Uterus (tissue), 4 donors: ENCODE measurements around the gene SEPTIN1. TPM values are rescaled to one million over a fixed set of nuclear protein-coding genes. Genes with fewer than 3 reads are reported as not detected.
"Not testable (repeated sequence)": the region's sequence is repeated elsewhere in the genome, so short reads cannot be mapped to it uniquely, and the experiment has no call there.

Experiments
- DNase-seq, 2 donors: peaks; one replicate each; pipeline ENCODE4 v3.0.0-alpha.2; 2019 to 2020
- H3K27ac ChIP-seq, 2 donors: fragments of 200-600 bp; sonication (generic); 1 replicate in 1 of 2; 2 replicates in 1 of 2; pipeline ENCODE4 v1.5.1; 2016 to 2018
- H3K27me3 ChIP-seq, 2 donors: fragments of 200-600 bp; sonication (generic); one replicate each; pipeline ENCODE4 v1.5.1; 2018 to 2019; ENCODE audit warnings: control low read depth in 1 of 2
- H3K36me3 ChIP-seq, 2 donors: fragments of 200-600 bp; sonication (generic); one replicate each; pipeline ENCODE4 v1.5.1; 2019; ENCODE audit warnings: control low read depth in 1 of 2
- H3K4me1 ChIP-seq, 2 donors: fragments of 200-600 bp; sonication (generic); one replicate each; pipeline ENCODE4 v1.5.1; 2018 to 2019; ENCODE audit warnings: control low read depth in 1 of 2
- H3K4me3 ChIP-seq, 2 donors: fragments of 200-600 bp; sonication (generic); 1 replicate in 1 of 2; 2 replicates in 1 of 2; pipeline ENCODE4 v1.5.1; 2018 to 2019; ENCODE audit warnings: mild to moderate bottlenecking in 1 of 2
- H3K9me3 ChIP-seq, 2 donors: fragments of 200-600 bp; sonication (generic); one replicate each; pipeline ENCODE4 v1.5.1; 2019; ENCODE audit warnings: control low read depth in 1 of 2
- POLR2A ChIP-seq, 2 donors: fragments of 450-650 bp; IDR thresholded peaks; one replicate each; pipeline ENCODE4 v1.6.1; 2016; ENCODE audit warnings: antibody characterized with exemption in 2 of 2, mild to moderate bottlenecking in 1 of 2, moderate library complexity in 1 of 2
- intact Hi-C: fragments of 100-400 bp; cut with DNase I; formaldehyde crosslinking; loops from one replicate; pipeline ENCODE4 v1.15.1; 2023; ENCODE audit warnings: low total_unique reads
- total RNA-seq, 4 donors: library from RNA; depleted of rRNA in 3 of 4; stranded (reverse); fragments of >200 nt in 3 of 4; gene quantifications; one replicate each; pipeline versions ENCODE4 v1.1.0 to v1.2.4, GENCODE V29; 2014 to 2023
- TF ChIP-seq, protein P1 (sequence below), 4 experiments: fragments of 200-600 bp in 2 of 4; fragments of 450-650 bp in 2 of 4; sonication (generic) in 2 of 4; IDR thresholded peaks; one replicate each; pipeline ENCODE4 v1.5.1; 2016 to 2019; ENCODE audit warnings: antibody characterized with exemption in 4 of 4, mild to moderate bottlenecking in 2 of 4, moderate library complexity in 1 of 4
- donor health status: DM: yes; HTN: yes; CAD: no.

SEPTIN1 gene
- total RNA-seq, 4 donors from 2014 or later = 1.0 to 5.3 TPM; not detected in 2

DNA sequence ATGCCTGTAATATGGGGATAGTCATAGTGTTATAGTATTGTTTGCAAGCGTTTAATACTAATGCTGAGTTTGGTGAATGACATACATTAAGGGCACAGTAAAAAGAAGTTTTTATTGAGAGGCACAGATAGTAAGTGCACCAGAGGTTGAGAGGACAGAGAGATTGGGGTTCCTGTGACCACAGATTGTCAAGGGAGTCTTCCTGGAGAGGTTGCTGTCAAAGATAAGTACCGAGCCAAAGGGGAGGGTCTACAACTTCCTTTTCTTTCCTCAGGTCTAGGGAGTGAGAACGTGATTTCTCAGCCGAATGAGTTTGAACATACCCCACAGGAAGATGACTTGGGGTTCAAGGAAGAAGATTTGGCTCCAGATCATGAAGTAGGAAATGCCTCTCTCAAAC is 14.7 kb upstream of the SEPTIN1 start:
- Histone ChIP-seq H3K9me3 (no peaks in the 10 kb centered on the region), H3K27me3 (no peaks in the 10 kb centered on the region), H3K4me1 (peaks cover 0 to 9% of the 10 kb centered on the region in 2 donors), H3K27ac (no peak overlapping the region), H3K36me3 (no peaks in the 10 kb centered on the region), H3K4me3 (no peak overlapping the region)
- TF ChIP-seq, protein P1, sequence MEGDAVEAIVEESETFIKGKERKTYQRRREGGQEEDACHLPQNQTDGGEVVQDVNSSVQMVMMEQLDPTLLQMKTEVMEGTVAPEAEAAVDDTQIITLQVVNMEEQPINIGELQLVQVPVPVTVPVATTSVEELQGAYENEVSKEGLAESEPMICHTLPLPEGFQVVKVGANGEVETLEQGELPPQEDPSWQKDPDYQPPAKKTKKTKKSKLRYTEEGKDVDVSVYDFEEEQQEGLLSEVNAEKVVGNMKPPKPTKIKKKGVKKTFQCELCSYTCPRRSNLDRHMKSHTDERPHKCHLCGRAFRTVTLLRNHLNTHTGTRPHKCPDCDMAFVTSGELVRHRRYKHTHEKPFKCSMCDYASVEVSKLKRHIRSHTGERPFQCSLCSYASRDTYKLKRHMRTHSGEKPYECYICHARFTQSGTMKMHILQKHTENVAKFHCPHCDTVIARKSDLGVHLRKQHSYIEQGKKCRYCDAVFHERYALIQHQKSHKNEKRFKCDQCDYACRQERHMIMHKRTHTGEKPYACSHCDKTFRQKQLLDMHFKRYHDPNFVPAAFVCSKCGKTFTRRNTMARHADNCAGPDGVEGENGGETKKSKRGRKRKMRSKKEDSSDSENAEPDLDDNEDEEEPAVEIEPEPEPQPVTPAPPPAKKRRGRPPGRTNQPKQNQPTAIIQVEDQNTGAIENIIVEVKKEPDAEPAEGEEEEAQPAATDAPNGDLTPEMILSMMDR (IDR thresholded peaks at IDR 0.05) = no peak
- TF ChIP-seq POLR2A (IDR thresholded peaks at IDR 0.05) = no peak
- DNase-seq = no peak
- intact Hi-C loops = no loop called here

DNA sequence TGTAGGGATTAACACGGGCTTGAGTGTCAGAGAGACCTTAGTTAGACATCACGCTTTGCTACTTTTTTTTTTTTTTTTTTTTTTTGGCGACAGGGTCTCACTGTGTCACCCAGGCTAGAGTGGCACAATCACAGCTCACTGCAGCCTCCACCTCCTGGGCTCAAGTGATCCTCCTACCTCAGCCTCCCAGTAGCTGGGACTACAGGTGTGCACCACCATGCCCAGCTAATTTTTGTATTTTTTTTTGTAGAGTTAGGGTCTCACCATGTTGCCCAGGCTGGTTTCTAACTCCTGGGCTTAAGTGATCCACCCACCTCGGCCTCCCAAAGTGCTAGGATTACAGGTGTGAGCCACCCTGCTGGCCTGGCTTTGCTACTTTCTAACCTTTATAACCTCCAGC is 14.3 kb upstream of the SEPTIN1 start:
- H3K27me3 ChIP-seq, H3K27ac ChIP-seq, H3K4me1 ChIP-seq: not testable (repeated sequence)

DNA sequence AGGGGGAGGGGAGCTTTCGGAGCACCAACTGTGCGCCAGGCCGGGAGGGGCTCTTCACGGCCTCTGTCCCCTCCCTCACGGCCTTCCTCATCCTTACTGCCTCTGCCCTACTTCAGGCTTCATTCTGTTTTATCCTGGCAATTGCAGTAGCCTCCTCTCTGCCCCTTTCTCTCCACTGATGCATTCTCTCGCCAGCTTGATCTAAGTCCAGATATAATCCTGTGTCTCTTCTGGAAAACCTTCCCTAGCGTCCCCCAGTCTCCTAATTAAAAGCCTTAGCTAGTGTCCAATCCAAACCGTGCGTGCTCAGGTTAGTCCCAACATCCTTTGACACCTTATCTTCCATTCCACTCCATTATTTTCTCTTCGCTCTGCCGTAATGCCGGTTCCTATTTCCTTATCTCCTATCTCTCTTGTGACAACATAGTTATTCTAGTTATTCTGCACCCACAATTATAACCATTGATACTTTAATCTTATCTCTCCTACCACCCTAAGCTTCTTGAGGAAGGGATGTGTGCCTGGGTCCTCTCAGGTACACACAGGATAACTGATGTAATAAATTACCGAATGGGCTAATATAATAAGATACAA is 13.7 kb upstream of the SEPTIN1 start:
- peak overlapping the region; percentile 61 to 70 for H3K27ac ChIP-seq
- intact Hi-C loops = no loop called here
- no peak for TF ChIP-seq POLR2A (IDR thresholded peaks at IDR 0.05)
- TF ChIP-seq, protein P1 (IDR thresholded peaks at IDR 0.05) = no peak
- DNase-seq = no peak
- H3K4me3 ChIP-seq = peak overlapping the region; percentile 60 to 62
- H3K4me1 ChIP-seq = peaks cover 0 to 9% of the 10 kb centered on the region in 2 donors
- no peaks in the 10 kb centered on the region for H3K36me3 ChIP-seq
- H3K9me3 ChIP-seq = no peaks in the 10 kb centered on the region
- no peaks in the 10 kb centered on the region for H3K27me3 ChIP-seq

More for the DNA sequence above, 14.3 kb upstream of the SEPTIN1 start:
- DNase-seq, intact Hi-C loops, H3K4me3 ChIP-seq, H3K9me3 ChIP-seq, H3K36me3 ChIP-seq: not testable (repeated sequence)

DNA sequence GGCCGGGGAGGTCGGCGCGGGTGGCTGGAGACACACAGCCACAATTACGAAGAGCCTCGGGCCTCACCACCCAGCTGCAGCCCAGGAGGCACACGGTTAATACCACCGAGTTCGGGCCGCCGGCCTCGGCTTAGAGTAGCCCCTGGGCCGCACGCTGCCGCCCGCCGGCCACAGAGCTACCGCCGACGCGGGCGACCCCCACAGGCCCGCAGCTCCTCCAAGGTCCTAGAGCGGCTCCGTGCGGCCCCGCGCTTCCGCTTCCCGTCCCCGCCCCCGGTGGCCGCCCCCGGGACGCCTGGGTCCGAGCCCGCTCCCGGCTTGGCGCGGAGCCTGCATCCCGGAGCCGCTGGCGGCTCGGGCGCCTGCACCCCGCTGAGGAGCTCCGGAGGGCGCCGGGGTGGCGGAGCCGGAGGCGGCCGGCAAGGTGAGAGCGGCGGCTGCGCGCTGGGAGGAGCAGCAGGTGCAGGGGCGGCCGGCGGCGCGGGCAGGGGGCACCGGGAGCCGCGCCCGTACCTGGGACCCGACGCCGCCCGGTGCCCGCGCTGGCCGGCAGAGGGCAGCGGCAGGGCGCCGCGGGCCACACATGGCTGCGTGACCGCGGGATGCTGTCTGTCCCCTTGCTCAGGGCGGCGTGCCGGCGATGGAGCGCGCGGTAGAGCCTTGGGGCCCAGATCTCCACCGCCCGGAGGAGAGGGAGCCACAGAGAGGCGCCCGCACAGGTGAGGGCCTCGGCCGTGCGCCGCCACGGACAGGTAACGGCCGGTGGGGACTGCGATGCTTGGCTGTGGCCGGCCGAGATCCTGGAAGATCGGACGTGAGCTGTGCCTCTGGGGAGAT is 13.0 kb upstream of the SEPTIN1 start, which contains the start of gene ZNF48:
Gene ZNF48 (plus strand): TSS at position 266 of the 837 bp plus-strand sequence. CDS start 375 bp downstream, at position 641.
- no peaks in the 10 kb centered on the region for H3K9me3 ChIP-seq
- no peaks in the 10 kb centered on the region for H3K27me3 ChIP-seq
- TF ChIP-seq, protein P1 (IDR thresholded peaks at IDR 0.05) = peak in 3 of 4 experiments; percentile 42 to 54 (median 50)
- peak; percentile 53 to 54 for TF ChIP-seq POLR2A (IDR thresholded peaks at IDR 0.05)
- peak within 1 kb of the TSS; percentile 60 to 62 for H3K4me3 ChIP-seq
- intact Hi-C loops = no loop called here
- H3K36me3 ChIP-seq = no peaks in the 10 kb centered on the region
- peak; percentile 82 to 86 for DNase-seq
- H3K27ac ChIP-seq = peak within 1 kb of the TSS; percentile 61 to 70
- H3K4me1 ChIP-seq = peaks cover 0 to 9% of the 10 kb centered on the region in 2 donors

DNA sequence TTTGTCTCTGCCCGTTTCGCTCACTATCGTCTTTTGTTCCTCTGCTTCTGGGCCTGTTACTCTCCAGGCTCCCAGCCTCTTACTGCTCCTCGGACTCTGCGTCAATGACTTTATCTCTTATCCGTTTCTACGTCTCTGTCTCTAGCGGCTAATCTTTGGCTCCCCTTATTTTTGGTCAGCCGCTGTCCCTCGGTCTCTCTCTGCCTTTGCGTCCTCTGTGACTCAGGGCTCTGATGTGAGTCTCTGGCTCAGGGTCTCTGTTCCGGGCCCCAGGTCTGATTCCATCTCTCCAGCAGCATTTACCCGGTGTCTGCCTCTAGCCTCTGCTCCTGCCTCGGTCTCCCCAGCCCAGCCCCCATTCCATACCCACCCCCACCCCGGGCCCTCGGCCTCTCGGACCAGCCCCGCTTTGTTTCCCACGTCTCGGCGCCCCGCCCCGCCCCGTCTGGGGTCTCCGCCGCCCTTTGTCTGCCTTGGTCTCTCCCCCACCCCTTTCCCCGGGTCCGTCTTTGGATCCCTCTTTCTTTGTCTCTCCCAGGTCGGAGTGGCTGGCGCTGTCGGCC is 12.3 kb upstream of the SEPTIN1 start:
- peak overlapping the region; percentile 60 to 62 for H3K4me3 ChIP-seq
- H3K27ac ChIP-seq = peak overlapping the region; percentile 61 to 70
- H3K9me3 ChIP-seq = no peaks in the 10 kb centered on the region
- intact Hi-C loops = no loop called here
- no peaks in the 10 kb centered on the region for H3K36me3 ChIP-seq
- TF ChIP-seq, protein P1 (IDR thresholded peaks at IDR 0.05) = no peak
- TF ChIP-seq POLR2A (IDR thresholded peaks at IDR 0.05) = no peak
- peaks cover 0 to 7% of the 10 kb centered on the region in 2 donors for H3K4me1 ChIP-seq
- H3K27me3 ChIP-seq = no peaks in the 10 kb centered on the region
- DNase-seq = no peak
